Panc1 (cell line): ENCODE results near the gene MYMK. TPM values are rescaled to one million over a fixed set of nuclear protein-coding genes. Genes with fewer than 3 reads are reported as not detected.

Experiments used
- ATAC-seq: fragments of 200-7000 bp; cut with Tn5 transposase; 2 replicates; pipeline ENCODE4 v1.9.1; 2020; ENCODE audit warnings: mild to moderate bottlenecking, moderate library complexity
- BruUV-seq: library from RNA; stranded (reverse); fragments of 400-500 nt; replicated peaks from 2 replicates; lab custom pipeline; 2021; lab: Mats Ljungman, UMichigan
- CTCF ChIA-PET: fragments of 300-600 bp; sonication (Branson Sonifier 250); formaldehyde crosslinking; loops from one replicate; lab custom pipeline; 2022; ENCODE audit warnings: antibody characterized with exemption; lab: Charles Lee
- POLR2A ChIA-PET: fragments of 300-600 bp; sonication (Branson Sonifier 250); formaldehyde crosslinking; loops from one replicate; lab custom pipeline; 2022; ENCODE audit warnings: antibody characterized with exemption; lab: Charles Lee
- DNase-seq: peaks from one replicate; pipeline ENCODE4 v3.0.0-alpha.2; 2010; ENCODE audit warnings: low read depth, low spot score
- H3K27ac ChIP-seq: 2 replicates; pipeline ENCODE4 v1.5.1; 2011; ENCODE audit warnings: mild to moderate bottlenecking, low read length, inconsistent platforms
- H3K27me3 ChIP-seq: fragments of 200-500 bp; sonication (Bioruptor generic); 2 replicates; pipeline ENCODE4 v1.6.0; 2014; ENCODE audit warnings: low read length, inconsistent platforms; ENCODE audit not compliant: control insufficient read depth, insufficient read depth
- H3K36me3 ChIP-seq: fragments of 200-500 bp; sonication (Bioruptor generic); 2 replicates; pipeline ENCODE4 v1.5.1; 2014; ENCODE audit warnings: inconsistent platforms, mild to moderate bottlenecking, low read length, moderate library complexity; ENCODE audit not compliant: control insufficient read depth, insufficient read depth
- H3K4me1 ChIP-seq: 2 replicates; pipeline ENCODE4 v1.5.1; 2011; ENCODE audit warnings: inconsistent platforms, mild to moderate bottlenecking, low read length, moderate library complexity; ENCODE audit not compliant: control insufficient read depth, insufficient read depth
- H3K4me3 ChIP-seq, 2 experiments: 2 replicates each; pipeline ENCODE4 v1.5.1; 2011 to 2012; ENCODE audit warnings: low read depth in 2 of 2, low read length in 2 of 2, mild to moderate bottlenecking in 2 of 2, inconsistent platforms in 1 of 2, moderate library complexity in 1 of 2
- H3K9me3 ChIP-seq: fragments of 200-500 bp; sonication (Bioruptor generic); 2 replicates; pipeline ENCODE4 v1.5.1; 2014; ENCODE audit warnings: low read depth, mild to moderate bottlenecking, inconsistent platforms, low read length, moderate library complexity; ENCODE audit not compliant: control insufficient read depth, insufficient read depth
- CTCF ChIP-seq: fragments of 450-650 bp; IDR thresholded peaks from 2 replicates; pipeline ENCODE4 v1.5.1; 2017; ENCODE audit warnings: mild to moderate bottlenecking
- POLR2AphosphoS5 ChIP-seq: IDR thresholded peaks from 2 replicates; pipeline ENCODE4 v1.6.1; 2012; ENCODE audit warnings: mild to moderate bottlenecking, low read depth, low read length, moderate library complexity
- REST ChIP-seq, 2 experiments: IDR thresholded peaks; 2 replicates each; pipeline ENCODE4 v1.6.1; 2011 to 2012; ENCODE audit warnings: low read depth in 2 of 2, control low read depth in 1 of 2, low read length in 1 of 2, mild to moderate bottlenecking in 1 of 2, moderate library complexity in 1 of 2; ENCODE audit not compliant: insufficient read depth in 1 of 2
- SIN3A ChIP-seq: IDR thresholded peaks from 2 replicates; pipeline ENCODE4 v1.6.1; 2012; ENCODE audit warnings: low read depth, mild to moderate bottlenecking, low read length, moderate library complexity, borderline replicate concordance; ENCODE audit not compliant: insufficient read depth
- TCF7L2 ChIP-seq: IDR thresholded peaks from 2 replicates; pipeline ENCODE4 v1.6.1; 2011; ENCODE audit warnings: mild to moderate bottlenecking, low read depth, low read length, inconsistent platforms
- in situ Hi-C: cut with HindIII; loops from 2 replicates; pipeline ENCODE4 v1.10.0; 2016; ENCODE audit warnings: low sequenced_read_pairs, low pct_unique_long_range_greater_than_20kb
- intact Hi-C: fragments of 100-400 bp; cut with micrococcal nuclease; formaldehyde crosslinking; loops from one replicate; pipeline ENCODE4 v1.10.0; 2022; ENCODE audit not compliant: unreplicated experiment
- total RNA-seq: library from RNA; stranded (reverse); gene quantifications from one replicate; pipeline ENCODE4 v1.2.1, GENCODE V29; 2021; ENCODE audit not compliant: unreplicated experiment

The MYMK gene
- total RNA-seq, 1 experiment from 2014 or later, result not detected

- ATAC-seq (no peak), DNase-seq (no peak)
- Histone ChIP-seq H3K27me3 (no peaks in the 10 kb centered on the region), H3K4me1 (peaks cover 5% of the 10 kb centered on the region), H3K9me3 (no peaks in the 10 kb centered on the region), H3K27ac (no peak overlapping the region), H3K4me3 (no peak overlapping the region), H3K36me3 (no peaks in the 10 kb centered on the region; the same call in 1 of the 2 replicates)
- no TSS peak for BruUV-seq
- in situ Hi-C loops (no loop called here), intact Hi-C loops (no loop called here)
- TF ChIP-seq CTCF, result no peak
- no peak for TF ChIP-seq TCF7L2
- TF ChIP-seq POLR2AphosphoS5, result no peak
- no peak for TF ChIP-seq REST (IDR thresholded peaks at IDR 0.05; ENCODE audit: insufficient read depth in 1 of 2, low read depth in 2 of 2, low read length in 1 of 2)
- no peak for TF ChIP-seq SIN3A
- ChIA-PET POLR2A (no interaction called here), CTCF (no interaction called here)
Observed at GRCh38 chr9:133475292-133476012, 49.3 kb downstream of the MYMK start.

- ChIA-PET CTCF (no interaction called here), POLR2A (no interaction called here)
- Histone ChIP-seq H3K4me3 (no peak overlapping the region), H3K36me3 (no peaks in the 10 kb centered on the region; the same call in 1 of the 2 replicates), H3K27me3 (no peaks in the 10 kb centered on the region), H3K9me3 (no peaks in the 10 kb centered on the region), H3K27ac (no peak overlapping the region), H3K4me1 (peaks cover 5% of the 10 kb centered on the region)
- intact Hi-C loops (no loop called here), in situ Hi-C loops (no loop called here)
- DNase-seq (no peak), ATAC-seq (no peak)
- BruUV-seq, result no TSS peak
- no peak for TF ChIP-seq POLR2AphosphoS5
- TF ChIP-seq REST (IDR thresholded peaks at IDR 0.05; ENCODE audit: insufficient read depth in 1 of 2, low read depth in 2 of 2, low read length in 1 of 2), result no peak
- no peak for TF ChIP-seq TCF7L2
- TF ChIP-seq CTCF, result no peak
- no peak for TF ChIP-seq SIN3A
Observed at GRCh38 chr9:133474853-133475252, 49.9 kb downstream of the MYMK start.
